ENCODE measurements around the gene CMSS1.

Gene CMSS1

DNA sequence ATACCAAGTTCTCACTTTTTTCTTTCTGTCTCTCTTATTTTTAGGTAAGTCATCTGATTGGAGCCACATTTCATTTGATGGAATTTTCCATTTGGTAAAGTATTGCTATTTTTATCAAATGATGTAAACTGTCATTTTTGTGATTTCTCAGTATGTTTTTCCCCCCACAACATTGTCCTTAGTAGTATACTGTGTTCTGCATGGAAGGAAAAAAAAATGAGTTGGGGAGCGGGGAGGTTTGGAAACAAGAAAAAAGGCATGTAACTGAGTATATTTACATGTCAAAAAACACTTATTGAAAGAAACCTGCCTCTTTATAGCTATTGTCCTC lies 192.4 kb downstream of the CMSS1 start:
- Mint-ChIP-seq H3K27me3 (no peaks in the 10 kb centered on the region), H3K9me3 (no peaks in the 10 kb centered on the region), H3K4me3 (no peak overlapping the region)

DNA sequence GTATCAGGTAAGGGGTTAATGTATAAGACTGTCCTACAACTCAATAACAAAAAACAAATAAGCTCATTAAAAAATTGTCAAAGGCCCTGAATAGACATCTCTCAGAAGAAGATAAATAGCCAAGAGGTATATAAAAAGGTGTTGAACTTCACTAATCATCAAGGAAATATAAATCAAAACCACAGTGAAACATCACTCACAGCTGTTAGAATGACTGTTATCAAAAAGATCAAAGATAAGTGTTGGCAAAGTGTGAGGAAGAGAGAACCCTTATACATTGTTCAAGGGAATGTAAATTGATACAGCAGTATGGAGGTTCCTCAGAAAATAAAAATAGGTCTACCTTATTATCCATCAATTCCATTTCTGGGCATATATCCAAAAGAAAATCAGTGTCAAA lies 201.1 kb downstream of the CMSS1 start:
- Mint-ChIP-seq H3K36me3 (ENCODE audit: low read depth) (peaks cover 17% of the 10 kb centered on the region), H3K27ac (no peak overlapping the region), H3K4me3 (no peak overlapping the region), H3K27me3 (no peaks in the 10 kb centered on the region), H3K9me3 (no peaks in the 10 kb centered on the region), H3K4me1 (ENCODE audit: low read depth) (no peaks in the 10 kb centered on the region)

More for the DNA sequence above, 192.4 kb downstream of the CMSS1 start:
- Mint-ChIP-seq H3K36me3 (ENCODE audit: low read depth) (peaks cover 16% of the 10 kb centered on the region), H3K27ac (no peak overlapping the region), H3K4me1 (ENCODE audit: low read depth) (peaks cover 20% of the 10 kb centered on the region)

DNA sequence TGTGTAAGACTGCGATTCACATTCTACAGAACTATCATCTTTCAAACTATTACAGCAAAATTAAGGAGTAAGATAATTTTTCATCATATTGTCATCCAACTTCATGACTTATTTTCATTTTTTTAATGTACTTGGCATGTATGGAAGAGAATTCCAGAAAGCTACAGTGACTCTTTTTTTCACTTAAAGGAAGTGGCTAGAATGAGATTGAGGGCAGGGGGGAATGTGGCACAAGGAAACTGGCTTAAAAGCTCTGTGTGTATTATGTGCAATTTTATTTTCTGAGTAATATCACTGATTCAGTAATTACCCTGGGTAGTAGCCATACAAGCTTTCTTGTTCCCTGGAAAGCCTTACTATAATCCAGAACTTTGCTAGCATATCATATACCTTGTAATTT lies 202.1 kb downstream of the CMSS1 start:
- Mint-ChIP-seq H3K4me3 (no peak overlapping the region), H3K27ac (no peak overlapping the region), H3K9me3 (no peaks in the 10 kb centered on the region), H3K27me3 (no peaks in the 10 kb centered on the region), H3K36me3 (ENCODE audit: low read depth) (peaks cover 20% of the 10 kb centered on the region), H3K4me1 (ENCODE audit: low read depth) (no peaks in the 10 kb centered on the region)

DNA sequence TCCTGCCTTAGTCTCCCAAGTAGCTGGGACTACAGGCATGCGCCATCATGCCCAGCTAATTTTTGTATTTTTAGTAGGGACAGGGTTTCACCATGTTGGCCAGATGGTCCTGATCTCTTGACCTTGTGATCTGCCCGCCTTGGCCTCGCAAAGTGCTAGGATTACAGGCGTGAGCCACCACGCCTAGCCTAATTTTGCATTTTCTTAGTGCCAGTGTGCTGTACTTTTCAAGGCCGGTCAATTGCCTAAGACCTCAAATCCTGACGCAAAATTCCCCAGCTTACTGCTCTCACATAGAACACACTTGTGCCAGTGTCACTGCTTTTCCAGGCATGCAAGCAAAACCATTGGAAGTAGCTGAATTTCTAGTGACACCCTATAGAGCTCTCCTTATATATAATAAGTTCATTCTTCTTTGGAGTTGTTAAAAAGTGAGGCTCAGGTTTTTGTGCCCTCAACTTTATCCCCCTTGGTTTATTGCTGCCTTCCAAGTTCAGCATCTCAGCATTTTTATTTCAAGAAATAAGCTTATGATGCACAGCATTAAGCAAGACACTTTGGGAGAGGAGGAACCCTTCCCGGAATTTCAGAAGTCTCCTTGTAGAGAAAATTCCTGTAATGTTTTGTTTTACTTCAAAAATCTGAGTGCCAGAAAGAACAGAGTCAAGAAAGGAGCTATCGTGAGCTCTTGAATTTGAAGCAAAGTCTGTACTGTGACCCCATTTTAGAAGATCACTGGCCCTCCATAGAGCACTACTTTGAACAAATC lies 203.4 kb downstream of the CMSS1 start:
- no peaks in the 10 kb centered on the region for H3K27me3 Mint-ChIP-seq
- H3K27ac Mint-ChIP-seq, result no peak overlapping the region
- no peaks in the 10 kb centered on the region for H3K4me1 Mint-ChIP-seq (ENCODE audit: low read depth)
- no peak overlapping the region for H3K4me3 Mint-ChIP-seq
- peaks cover 15% of the 10 kb centered on the region for H3K36me3 Mint-ChIP-seq (ENCODE audit: low read depth)
- H3K9me3 Mint-ChIP-seq, result no peaks in the 10 kb centered on the region

DNA sequence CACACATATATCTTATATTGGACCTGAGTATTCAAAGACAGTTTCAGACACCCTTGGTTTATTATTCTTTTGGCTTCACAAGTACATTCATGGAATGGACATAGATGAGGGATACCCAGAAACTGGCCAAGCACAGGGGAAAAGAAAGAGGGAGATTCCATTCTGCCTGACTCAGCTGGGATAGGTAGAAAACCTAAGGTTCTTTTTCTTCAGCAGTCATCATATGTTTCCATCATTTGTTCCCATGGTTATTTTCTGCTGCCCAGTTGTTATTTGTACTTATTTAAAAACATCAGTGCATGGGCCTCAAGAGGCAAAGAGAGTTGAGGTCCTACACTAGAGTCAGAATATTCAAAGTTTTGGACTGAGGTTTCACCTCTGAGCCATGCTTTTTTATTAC lies 204.8 kb downstream of the CMSS1 start:
- no peaks in the 10 kb centered on the region for H3K27me3 Mint-ChIP-seq
- no peaks in the 10 kb centered on the region for H3K4me1 Mint-ChIP-seq (ENCODE audit: low read depth)
- H3K9me3 Mint-ChIP-seq, result no peaks in the 10 kb centered on the region
- H3K4me3 Mint-ChIP-seq, result no peak overlapping the region
- H3K36me3 Mint-ChIP-seq (ENCODE audit: low read depth), result peaks cover 15% of the 10 kb centered on the region
- no peak overlapping the region for H3K27ac Mint-ChIP-seq

DNA sequence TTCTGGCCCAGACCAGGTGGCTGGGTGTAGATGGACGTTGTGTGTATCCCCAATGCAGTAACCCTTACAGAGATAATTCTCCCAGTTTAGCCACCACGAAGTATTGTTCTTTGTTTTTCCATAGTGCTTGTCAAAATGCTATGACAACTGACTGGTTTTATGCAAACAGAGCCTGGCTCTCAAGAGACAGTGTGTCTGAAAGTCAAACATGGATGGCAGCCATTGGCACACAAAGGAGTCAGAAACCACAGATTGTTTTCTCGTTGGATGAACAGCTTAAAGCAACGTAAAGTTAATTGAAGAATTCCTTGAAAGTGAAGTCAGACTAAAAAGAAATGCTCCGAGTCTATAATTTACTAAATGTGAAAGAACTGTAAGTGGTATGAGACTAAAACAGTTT lies 205.5 kb downstream of the CMSS1 start:
- H3K36me3 Mint-ChIP-seq (ENCODE audit: low read depth), result peaks cover 15% of the 10 kb centered on the region
- no peak overlapping the region for H3K27ac Mint-ChIP-seq
- no peaks in the 10 kb centered on the region for H3K9me3 Mint-ChIP-seq
- H3K4me1 Mint-ChIP-seq (ENCODE audit: low read depth), result no peaks in the 10 kb centered on the region
- H3K27me3 Mint-ChIP-seq, result no peaks in the 10 kb centered on the region
- H3K4me3 Mint-ChIP-seq, result no peak overlapping the region

DNA sequence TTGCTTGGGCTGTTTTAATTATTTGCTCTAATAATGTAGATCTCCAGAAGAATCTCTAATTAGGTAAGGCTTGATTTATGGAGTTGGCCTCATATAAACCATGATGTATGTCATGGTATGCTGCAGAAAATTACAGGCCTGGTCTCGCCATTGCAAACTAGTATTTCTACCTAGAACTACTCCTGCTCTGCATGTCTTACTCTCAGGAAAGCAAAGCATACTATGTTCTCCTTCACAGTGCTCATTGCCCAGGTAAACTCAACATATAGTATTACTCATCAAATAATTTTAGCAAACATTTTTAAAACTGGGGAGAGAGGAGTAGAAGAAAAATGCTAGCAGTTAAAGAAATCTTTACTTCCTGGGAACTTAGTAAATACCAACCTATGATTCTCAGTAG lies 205.9 kb downstream of the CMSS1 start:
- H3K36me3 Mint-ChIP-seq (ENCODE audit: low read depth), result peaks cover 15% of the 10 kb centered on the region
- no peaks in the 10 kb centered on the region for H3K4me1 Mint-ChIP-seq (ENCODE audit: low read depth)
- no peaks in the 10 kb centered on the region for H3K27me3 Mint-ChIP-seq
- H3K9me3 Mint-ChIP-seq, result no peaks in the 10 kb centered on the region
- no peak overlapping the region for H3K27ac Mint-ChIP-seq
- no peak overlapping the region for H3K4me3 Mint-ChIP-seq

DNA sequence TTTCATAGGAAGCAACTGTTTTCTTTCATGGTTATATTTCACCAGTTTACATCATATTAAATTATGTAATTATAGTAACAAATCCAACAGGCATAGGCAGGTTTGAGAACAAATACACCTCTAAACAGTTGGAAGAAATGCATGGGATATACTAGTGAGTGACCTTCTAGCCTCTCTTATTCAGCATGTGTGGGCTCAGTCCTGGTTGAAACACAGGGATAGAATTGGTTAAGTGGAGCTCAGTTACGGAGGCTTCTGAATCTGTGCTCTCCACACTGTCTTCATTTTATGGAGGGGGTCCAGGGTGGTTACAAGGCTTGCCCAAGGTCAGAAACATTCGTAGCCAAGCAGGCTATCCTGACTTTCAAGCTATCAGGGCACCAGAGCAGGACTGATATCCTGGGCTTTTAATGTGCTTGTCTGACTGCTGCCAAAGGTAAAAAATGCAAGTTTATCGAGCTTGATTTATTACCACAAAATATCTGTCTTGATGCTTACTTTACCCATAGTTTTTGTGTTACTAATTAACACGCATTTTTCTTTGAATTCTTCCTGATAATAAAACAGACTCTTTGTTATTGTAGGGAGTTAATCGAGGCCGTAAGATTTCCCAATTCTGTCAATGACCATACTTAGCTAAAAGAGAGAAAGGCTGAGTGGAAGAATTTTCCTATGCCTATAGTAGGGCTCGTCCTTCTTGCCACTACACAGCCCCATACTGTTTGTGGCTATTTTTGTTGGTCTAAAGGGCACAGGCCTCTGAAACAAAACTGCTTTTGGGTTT lies 207.1 kb downstream of the CMSS1 start:
- Mint-ChIP-seq H3K4me1 (ENCODE audit: low read depth) (no peaks in the 10 kb centered on the region), H3K4me3 (no peak overlapping the region), H3K36me3 (ENCODE audit: low read depth) (peaks cover 15% of the 10 kb centered on the region), H3K27me3 (no peaks in the 10 kb centered on the region), H3K9me3 (no peaks in the 10 kb centered on the region), H3K27ac (no peak overlapping the region)

DNA sequence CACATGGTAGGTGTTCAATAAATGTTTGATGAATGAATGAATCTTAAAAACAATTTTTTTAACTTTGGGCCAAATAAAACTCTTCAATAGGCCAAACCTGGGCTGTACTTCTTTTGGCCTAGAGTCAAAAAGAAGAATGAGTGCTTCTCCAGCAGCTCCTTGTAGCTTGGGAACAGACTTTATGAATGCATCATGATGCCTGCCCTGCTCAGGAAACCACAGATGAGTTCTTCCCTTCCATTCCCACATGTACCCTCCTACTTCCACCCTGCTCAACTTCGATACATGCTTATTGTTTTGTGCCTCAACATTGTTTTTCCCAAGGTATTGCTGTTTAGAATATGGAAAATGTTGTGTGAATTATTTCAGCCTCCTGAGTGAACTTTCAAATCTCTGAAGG lies 209.7 kb downstream of the CMSS1 start:
- no peaks in the 10 kb centered on the region for H3K27me3 Mint-ChIP-seq
- H3K4me1 Mint-ChIP-seq (ENCODE audit: low read depth), result peaks cover 12% of the 10 kb centered on the region
- H3K4me3 Mint-ChIP-seq, result no peak overlapping the region
- H3K27ac Mint-ChIP-seq, result no peak overlapping the region
- no peaks in the 10 kb centered on the region for H3K9me3 Mint-ChIP-seq
- peaks cover 26% of the 10 kb centered on the region for H3K36me3 Mint-ChIP-seq (ENCODE audit: low read depth)

DNA sequence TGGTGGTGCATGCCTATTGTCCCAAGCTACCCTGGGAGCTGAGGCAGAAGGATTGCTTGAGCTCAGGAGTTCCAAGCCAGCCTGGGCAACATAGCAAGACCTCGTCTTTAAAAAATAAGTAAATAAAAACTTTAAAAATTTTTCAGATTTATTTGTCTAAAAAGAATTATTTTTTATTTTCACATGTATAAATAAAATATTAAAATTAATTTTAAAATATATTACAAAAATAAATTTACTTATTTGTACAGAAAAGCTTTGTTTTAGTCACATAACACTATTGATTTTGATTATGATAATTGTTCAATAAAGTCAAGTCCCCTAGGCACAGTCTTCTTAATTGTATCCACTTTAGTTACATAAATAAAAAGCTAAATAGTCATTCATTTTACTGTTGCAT lies 211.4 kb downstream of the CMSS1 start:
- Mint-ChIP-seq H3K27ac (no peak overlapping the region), H3K27me3 (no peaks in the 10 kb centered on the region), H3K9me3 (no peaks in the 10 kb centered on the region), H3K4me3 (no peak overlapping the region), H3K36me3 (ENCODE audit: low read depth) (peaks cover 14% of the 10 kb centered on the region), H3K4me1 (ENCODE audit: low read depth) (peaks cover 12% of the 10 kb centered on the region)

DNA sequence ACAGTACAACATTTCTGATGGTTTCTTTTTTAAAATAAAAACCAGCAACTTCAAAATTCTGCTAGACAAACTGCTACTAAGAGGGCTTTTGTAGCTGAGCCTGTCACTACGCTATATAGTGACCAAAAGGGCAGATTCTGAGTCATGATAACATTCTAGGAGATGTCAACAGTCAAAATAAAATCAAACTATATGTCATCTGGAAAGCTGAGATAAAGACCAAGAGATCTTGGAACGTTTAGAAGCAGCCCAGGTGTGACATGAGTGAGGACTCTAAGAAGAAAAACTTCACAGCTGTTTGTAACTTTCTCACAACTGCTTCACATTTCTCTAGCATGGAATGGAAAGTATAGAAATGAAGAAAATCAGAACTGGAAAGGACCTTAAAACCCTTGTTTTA lies 212.0 kb downstream of the CMSS1 start:
- H3K9me3 Mint-ChIP-seq, result no peaks in the 10 kb centered on the region
- H3K4me1 Mint-ChIP-seq (ENCODE audit: low read depth), result peaks cover 12% of the 10 kb centered on the region
- H3K27me3 Mint-ChIP-seq, result no peaks in the 10 kb centered on the region
- H3K27ac Mint-ChIP-seq, result no peak overlapping the region
- H3K36me3 Mint-ChIP-seq (ENCODE audit: low read depth), result peaks cover 11% of the 10 kb centered on the region
- H3K4me3 Mint-ChIP-seq, result no peak overlapping the region

DNA sequence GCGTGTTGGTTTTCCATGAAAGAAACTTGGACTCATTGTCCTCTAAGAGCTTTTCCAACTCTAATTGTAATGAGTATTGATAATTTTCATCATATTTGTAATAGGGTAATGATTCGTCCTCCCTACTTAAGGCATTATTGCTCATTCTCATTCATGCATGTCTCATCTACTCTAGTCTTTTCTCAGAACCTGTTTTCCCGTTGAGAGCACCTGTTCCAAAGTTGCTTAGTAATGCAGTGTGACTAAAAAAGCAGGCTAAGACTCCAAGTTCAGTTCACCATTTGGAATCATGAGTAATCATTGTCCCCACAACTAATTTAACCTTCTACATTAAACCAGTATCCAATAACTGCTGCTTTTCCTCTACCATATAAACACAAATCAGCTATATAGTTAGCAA lies 212.7 kb downstream of the CMSS1 start:
- peaks cover 12% of the 10 kb centered on the region for H3K4me1 Mint-ChIP-seq (ENCODE audit: low read depth)
- no peak overlapping the region for H3K27ac Mint-ChIP-seq
- no peaks in the 10 kb centered on the region for H3K27me3 Mint-ChIP-seq
- no peak overlapping the region for H3K4me3 Mint-ChIP-seq
- H3K9me3 Mint-ChIP-seq, result no peaks in the 10 kb centered on the region
- peaks cover 11% of the 10 kb centered on the region for H3K36me3 Mint-ChIP-seq (ENCODE audit: low read depth)

DNA sequence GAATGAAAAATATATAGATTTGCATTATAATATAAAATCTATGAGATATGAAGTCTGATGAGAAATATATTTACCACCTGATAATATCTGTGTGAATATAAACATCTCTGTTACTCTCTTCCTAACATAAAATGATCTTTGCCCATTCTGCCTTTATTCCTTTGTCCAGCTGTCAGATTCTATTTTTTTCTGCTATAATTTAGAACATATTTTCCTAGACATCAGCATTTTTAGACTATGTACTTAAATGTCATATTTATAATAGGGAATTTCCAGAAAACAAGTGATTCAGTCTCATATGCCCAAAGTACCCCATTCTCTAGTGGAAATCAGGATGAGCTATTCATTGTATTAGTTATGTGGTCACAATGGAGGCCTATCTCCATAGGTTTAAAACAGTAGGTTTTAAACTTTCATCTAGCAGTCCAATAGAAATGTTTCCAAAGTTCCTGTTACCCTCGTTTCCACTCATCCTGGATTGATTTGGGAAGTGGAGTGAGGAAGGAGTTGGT lies 213.3 kb downstream of the CMSS1 start:
- H3K36me3 Mint-ChIP-seq (ENCODE audit: low read depth), result peaks cover 11% of the 10 kb centered on the region
- H3K4me1 Mint-ChIP-seq (ENCODE audit: low read depth), result peaks cover 12% of the 10 kb centered on the region
- H3K27me3 Mint-ChIP-seq, result no peaks in the 10 kb centered on the region
- no peak overlapping the region for H3K4me3 Mint-ChIP-seq
- H3K9me3 Mint-ChIP-seq, result no peaks in the 10 kb centered on the region
- H3K27ac Mint-ChIP-seq, result no peak overlapping the region

DNA sequence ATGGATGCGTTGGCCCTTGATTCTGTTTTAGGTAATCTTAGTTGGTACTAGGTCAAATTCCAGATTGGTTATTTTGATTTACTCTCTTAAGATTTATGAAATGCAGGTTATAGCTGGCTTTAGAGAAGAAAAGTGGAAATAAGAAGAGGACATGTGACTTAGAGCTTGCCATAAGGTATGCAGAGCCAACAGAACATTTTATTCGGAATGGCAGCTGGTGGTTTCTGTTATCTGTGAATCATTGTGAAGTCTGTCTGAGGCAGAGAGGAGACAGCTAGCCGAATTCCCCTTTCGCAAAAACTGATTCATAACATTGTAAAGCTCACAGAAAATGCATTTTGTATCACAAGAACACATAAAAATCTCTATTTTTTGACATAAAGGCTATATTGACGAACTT lies 214.6 kb downstream of the CMSS1 start:
- no peak overlapping the region for H3K27ac Mint-ChIP-seq
- peaks cover 11% of the 10 kb centered on the region for H3K36me3 Mint-ChIP-seq (ENCODE audit: low read depth)
- no peaks in the 10 kb centered on the region for H3K27me3 Mint-ChIP-seq
- no peak overlapping the region for H3K4me3 Mint-ChIP-seq
- H3K9me3 Mint-ChIP-seq, result no peaks in the 10 kb centered on the region
- H3K4me1 Mint-ChIP-seq (ENCODE audit: low read depth), result peaks cover 12% of the 10 kb centered on the region

DNA sequence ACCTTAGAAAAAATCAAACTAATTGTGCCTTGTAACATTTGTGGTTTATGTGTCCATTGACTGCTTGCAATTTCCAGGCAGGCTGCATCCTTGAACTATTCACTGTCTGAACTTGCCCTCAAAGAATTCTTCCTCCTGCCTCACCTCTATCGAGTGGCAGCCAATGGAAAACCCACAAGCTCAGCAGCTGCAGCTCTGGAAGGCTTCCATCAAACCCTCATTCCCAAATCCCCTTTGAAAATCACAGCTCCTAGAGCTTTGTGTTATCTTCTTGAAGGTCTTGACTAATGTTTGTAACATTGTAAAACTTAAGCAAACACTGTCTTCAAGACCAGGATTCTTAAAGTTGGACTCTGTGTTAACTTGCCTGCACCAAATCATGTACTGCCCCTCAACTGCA lies 215.5 kb downstream of the CMSS1 start:
- Mint-ChIP-seq H3K36me3 (ENCODE audit: low read depth) (peaks cover 11% of the 10 kb centered on the region), H3K27me3 (no peaks in the 10 kb centered on the region), H3K4me1 (ENCODE audit: low read depth) (peaks cover 12% of the 10 kb centered on the region), H3K27ac (no peak overlapping the region), H3K9me3 (no peaks in the 10 kb centered on the region), H3K4me3 (no peak overlapping the region)
